Suprapubic skin (tissue), 4 donors: ENCODE data around the gene POC1B. TPM values are rescaled to one million over a fixed set of nuclear protein-coding genes. Genes with fewer than 3 reads are reported as not detected.

Source experiments
- DNase-seq, 2 donors: peaks; one replicate each; pipeline ENCODE4 v3.0.0-alpha.2; 2019; ENCODE audit warnings: low spot score in 2 of 2
- H3K27ac ChIP-seq: fragments of 200-600 bp; sonication (generic); one replicate; pipeline ENCODE4 v1.5.1; 2019
- H3K27me3 ChIP-seq: fragments of 200-600 bp; sonication (generic); one replicate; pipeline ENCODE4 v1.5.1; 2019
- H3K36me3 ChIP-seq: fragments of 200-600 bp; sonication (generic); one replicate; pipeline ENCODE4 v1.5.1; 2019
- H3K4me1 ChIP-seq: fragments of 200-600 bp; sonication (generic); one replicate; pipeline ENCODE4 v1.5.1; 2019
- H3K4me3 ChIP-seq: fragments of 200-600 bp; sonication (generic); one replicate; pipeline ENCODE4 v1.5.1; 2019; ENCODE audit warnings: mild to moderate bottlenecking
- H3K9me3 ChIP-seq: fragments of 200-600 bp; sonication (generic); one replicate; pipeline ENCODE4 v1.5.1; 2019
- CTCF ChIP-seq, 2 donors: fragments of 200-600 bp in 1 of 2; fragments of 450-650 bp in 1 of 2; sonication (generic) in 1 of 2; IDR thresholded peaks; one replicate each; pipeline ENCODE4 v1.5.1; 2016 to 2019; ENCODE audit warnings: antibody characterized with exemption in 2 of 2, mild to moderate bottlenecking in 1 of 2, moderate library complexity in 1 of 2
- EP300 ChIP-seq: sonication (generic); formaldehyde crosslinking; IDR thresholded peaks from one replicate; pipeline ENCODE4 v1.6.1; 2017; ENCODE audit warnings: antibody characterized with exemption
- POLR2A ChIP-seq, 2 donors: fragments of 450-650 bp; IDR thresholded peaks; one replicate each; pipeline ENCODE4 v1.6.1; 2017; ENCODE audit warnings: antibody characterized with exemption in 2 of 2, mild to moderate bottlenecking in 2 of 2, moderate library complexity in 2 of 2
- POLR2AphosphoS5 ChIP-seq, 3 donors: sonication (generic); formaldehyde crosslinking; IDR thresholded peaks; one replicate each; pipeline ENCODE4 v1.6.1; 2017; ENCODE audit warnings: antibody characterized with exemption in 3 of 3
- WGBS: methylation state at CpG from one replicate; pipeline ENCODE4 v1.1.5; 2018; 5-methylcytosine and 5-hydroxymethylcytosine counted together
- total RNA-seq, 4 donors: library from RNA; depleted of rRNA; stranded (reverse); fragments of >200 nt; gene quantifications; one replicate each; pipeline ENCODE4 v1.1.0, GENCODE V29; 2016

The POC1B gene
- total RNA-seq, 4 donors from 2014 or later, result 11.3 to 28.2 (median 13.4) TPM

GRCh38 chr12:89568484-89568883 is 42.6 kb upstream of the POC1B start:
- Histone ChIP-seq H3K36me3 (no peaks in the 10 kb centered on the region), H3K4me3 (no peak overlapping the region), H3K27ac (no peak overlapping the region), H3K27me3 (no peaks in the 10 kb centered on the region), H3K4me1 (peaks cover 24% of the 10 kb centered on the region), H3K9me3 (no peaks in the 10 kb centered on the region)
- DNase-seq, result no peak
- 47% methylated on average over 5 of the region's 5 CpGs for WGBS
- TF ChIP-seq POLR2A (IDR thresholded peaks at IDR 0.05), result no peak
- no peak for TF ChIP-seq POLR2AphosphoS5 (IDR thresholded peaks at IDR 0.05)
- no peak for TF ChIP-seq CTCF (IDR thresholded peaks at IDR 0.05)
- TF ChIP-seq EP300, result no peak

DNA sequence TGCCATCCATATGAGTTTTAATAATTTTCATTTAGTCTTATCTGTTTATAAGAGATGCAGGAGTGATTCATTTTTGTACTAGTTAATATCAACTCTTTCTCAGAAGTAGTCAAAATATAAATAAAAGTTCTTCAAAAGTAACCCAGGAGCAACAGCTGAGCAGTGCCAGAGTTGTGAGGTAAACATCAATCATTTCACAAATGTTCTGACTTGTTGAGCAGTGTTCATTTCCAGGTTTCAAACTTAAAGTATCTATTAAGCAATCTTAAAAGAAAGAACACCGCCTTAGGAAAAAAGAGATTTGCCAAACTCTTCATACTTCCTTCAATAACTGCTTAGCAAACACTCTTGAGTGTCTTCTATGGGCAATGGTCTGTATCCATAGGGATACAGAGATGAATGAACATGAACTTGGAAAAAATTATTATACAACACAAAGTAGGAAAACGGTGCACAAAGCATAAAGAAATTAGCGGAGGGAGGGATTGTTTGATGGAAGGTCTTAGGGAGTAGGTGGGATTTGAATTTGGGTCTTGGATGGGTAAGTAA is 41.9 kb upstream of the POC1B start:
- Histone ChIP-seq H3K4me1 (peaks cover 24% of the 10 kb centered on the region), H3K36me3 (no peaks in the 10 kb centered on the region), H3K27me3 (no peaks in the 10 kb centered on the region), H3K9me3 (no peaks in the 10 kb centered on the region), H3K4me3 (no peak overlapping the region), H3K27ac (no peak overlapping the region)
- no peak for TF ChIP-seq CTCF (IDR thresholded peaks at IDR 0.05)
- no peak for DNase-seq
- 57% methylated on average over 3 of the region's 3 CpGs for WGBS

GRCh38 chr12:89566615-89567014 is 40.8 kb upstream of the POC1B start:
- TF ChIP-seq POLR2AphosphoS5 (IDR thresholded peaks at IDR 0.05) (peak in 1 of 3 donors; percentile 26), POLR2A (IDR thresholded peaks at IDR 0.05) (no peak), CTCF (IDR thresholded peaks at IDR 0.05) (no peak), EP300 (no peak)
- Histone ChIP-seq H3K27me3 (no peaks in the 10 kb centered on the region), H3K9me3 (no peaks in the 10 kb centered on the region), H3K36me3 (no peaks in the 10 kb centered on the region), H3K27ac (no peak overlapping the region), H3K4me3 (no peak overlapping the region), H3K4me1 (peaks cover 20% of the 10 kb centered on the region)
- DNase-seq, result no peak

GRCh38 chr12:89565002-89565401 is 39.2 kb upstream of the POC1B start:
- TF ChIP-seq CTCF (IDR thresholded peaks at IDR 0.05) (no peak), POLR2A (IDR thresholded peaks at IDR 0.05) (no peak), EP300 (no peak), POLR2AphosphoS5 (IDR thresholded peaks at IDR 0.05) (no peak)
- DNase-seq, result no peak
- no peaks in the 10 kb centered on the region for H3K9me3 ChIP-seq
- no peak overlapping the region for H3K4me3 ChIP-seq
- H3K36me3 ChIP-seq, result no peaks in the 10 kb centered on the region
- peaks cover 20% of the 10 kb centered on the region for H3K4me1 ChIP-seq
- H3K27ac ChIP-seq, result no peak overlapping the region
- no peaks in the 10 kb centered on the region for H3K27me3 ChIP-seq

GRCh38 chr12:89559753-89560152 is 33.9 kb upstream of the POC1B start:
- 86% methylated on average over 10 of the region's 10 CpGs for WGBS
- Histone ChIP-seq H3K27ac (no peak overlapping the region), H3K4me1 (no peaks in the 10 kb centered on the region), H3K9me3 (no peaks in the 10 kb centered on the region), H3K36me3 (no peaks in the 10 kb centered on the region), H3K4me3 (no peak overlapping the region), H3K27me3 (no peaks in the 10 kb centered on the region)
- no peak for DNase-seq
- TF ChIP-seq CTCF (IDR thresholded peaks at IDR 0.05) (no peak), EP300 (no peak), POLR2AphosphoS5 (IDR thresholded peaks at IDR 0.05) (no peak), POLR2A (IDR thresholded peaks at IDR 0.05) (no peak)
